Left renal cortex interstitium (tissue), 4 donors: ENCODE data around the gene POU4F1. TPM values are rescaled to one million over a fixed set of nuclear protein-coding genes. Genes with fewer than 3 reads are reported as not detected.

Experiments
- DNase-seq, 4 donors: peaks; one replicate each; pipeline ENCODE4 v3.0.0-alpha.2; 2013; ENCODE audit warnings: low read depth in 4 of 4, low spot score in 2 of 4, missing footprints in 1 of 4
- polyA plus RNA-seq, 4 donors: library from polyadenylated mRNA; unstranded; fragments of 120-200 nt; gene quantifications; one replicate each; pipeline ENCODE4 v1.2.1, GENCODE V29; 2013; ENCODE audit not compliant: insufficient read length in 4 of 4

POU4F1 gene
- polyA plus RNA-seq, 4 donors: 0.04 to 0.09 (median 0.07) TPM; not detected in 1

- DNase-seq: no peak
Observed at GRCh38 chr13:78607409-78608251, 4.3 kb upstream of the POU4F1 start.

GRCh38 chr13:78606471-78607408 lies 3.4 kb upstream of the POU4F1 start:
- DNase-seq: no peak

- DNase-seq: no peak
Observed at GRCh38 chr13:78604782-78605611, 1.6 kb upstream of the POU4F1 start.

GRCh38 chr13:78602561-78603239 lies 652 bp downstream of the POU4F1 start:
- no peak for DNase-seq

- no peak for DNase-seq
Observed at GRCh38 chr13:78601874-78602560, 1.3 kb downstream of the POU4F1 start.

GRCh38 chr13:78601124-78601873 lies 2.1 kb downstream of the POU4F1 start:
- DNase-seq: no peak

- no peak for DNase-seq
Observed at GRCh38 chr13:78600280-78600883, 3.0 kb downstream of the POU4F1 start.

GRCh38 chr13:78599645-78600279 lies 3.6 kb downstream of the POU4F1 start:
- no peak for DNase-seq

- DNase-seq: no peak
Observed at GRCh38 chr13:78598966-78599644, 4.2 kb downstream of the POU4F1 start.

- DNase-seq: no peak
Observed at GRCh38 chr13:78598116-78598781, 5.1 kb downstream of the POU4F1 start.

- DNase-seq: no peak
Observed at GRCh38 chr13:78597602-78597932, 5.8 kb downstream of the POU4F1 start.

- DNase-seq: no peak
Observed at GRCh38 chr13:78596736-78597601, 6.4 kb downstream of the POU4F1 start.

- DNase-seq: no peak
Observed at GRCh38 chr13:78596399-78596735, 7.0 kb downstream of the POU4F1 start.

- DNase-seq: no peak
Observed at GRCh38 chr13:78595495-78596398, 7.6 kb downstream of the POU4F1 start.

- DNase-seq: no peak
Observed at GRCh38 chr13:78594456-78594975, 8.8 kb downstream of the POU4F1 start.
